ENCODE measurements around the gene RGS6. TPM values are rescaled to one million over a fixed set of nuclear protein-coding genes. Genes with fewer than 3 reads are reported as not detected.

Gene RGS6
- total RNA-seq, 1 donor from 2014 or later, result 1.1 TPM

GRCh38 chr14:72550513-72550912 lies 618.3 kb downstream of the RGS6 start:
- no peak for DNase-seq (ENCODE audit: low spot score)

- DNase-seq (ENCODE audit: low spot score), result no peak
Observed at GRCh38 chr14:72552236-72552635, 620.0 kb downstream of the RGS6 start.

GRCh38 chr14:72553161-72553560 lies 620.9 kb downstream of the RGS6 start:
- no peak for DNase-seq (ENCODE audit: low spot score)

GRCh38 chr14:72553656-72554055 lies 621.4 kb downstream of the RGS6 start:
- DNase-seq (ENCODE audit: low spot score), result no peak

GRCh38 chr14:72554401-72554800 lies 622.2 kb downstream of the RGS6 start:
- DNase-seq (ENCODE audit: low spot score), result no peak

GRCh38 chr14:72554994-72555608 lies 622.9 kb downstream of the RGS6 start:
- no peak for DNase-seq (ENCODE audit: low spot score)

- DNase-seq (ENCODE audit: low spot score), result no peak
Observed at GRCh38 chr14:72555609-72556000, 623.4 kb downstream of the RGS6 start.

GRCh38 chr14:72557671-72558070 lies 625.4 kb downstream of the RGS6 start:
- DNase-seq (ENCODE audit: low spot score), result no peak

GRCh38 chr14:72558721-72559120 lies 626.5 kb downstream of the RGS6 start:
- no peak for DNase-seq (ENCODE audit: low spot score)

- no peak for DNase-seq (ENCODE audit: low spot score)
Observed at GRCh38 chr14:72559202-72559601, 627.0 kb downstream of the RGS6 start.

GRCh38 chr14:72559669-72560255 lies 627.5 kb downstream of the RGS6 start:
- no peak for DNase-seq (ENCODE audit: low spot score)

GRCh38 chr14:72560331-72560730 lies 628.1 kb downstream of the RGS6 start:
- no peak for DNase-seq (ENCODE audit: low spot score)

- DNase-seq (ENCODE audit: low spot score), result no peak
Observed at GRCh38 chr14:72560889-72561493, 628.8 kb downstream of the RGS6 start.

GRCh38 chr14:72562300-72562699 lies 630.1 kb downstream of the RGS6 start:
- no peak for DNase-seq (ENCODE audit: low spot score)

- no peak for DNase-seq (ENCODE audit: low spot score)
Observed at GRCh38 chr14:72563676-72564075, 631.4 kb downstream of the RGS6 start.

- DNase-seq (ENCODE audit: low spot score), result no peak
Observed at GRCh38 chr14:72565149-72565559, 632.9 kb downstream of the RGS6 start.

GRCh38 chr14:72565917-72566316 lies 633.7 kb downstream of the RGS6 start:
- DNase-seq (ENCODE audit: low spot score), result no peak

GRCh38 chr14:72567226-72567625 lies 635.0 kb downstream of the RGS6 start:
- no peak for DNase-seq (ENCODE audit: low spot score)

GRCh38 chr14:72568296-72568992 lies 636.2 kb downstream of the RGS6 start:
- no peak for DNase-seq (ENCODE audit: low spot score)

GRCh38 chr14:72573725-72574417 lies 641.6 kb downstream of the RGS6 start:
- DNase-seq (ENCODE audit: low spot score), result no peak

GRCh38 chr14:72574715-72575114 lies 642.5 kb downstream of the RGS6 start:
- DNase-seq (ENCODE audit: low spot score), result no peak

GRCh38 chr14:72576258-72576657 lies 644.0 kb downstream of the RGS6 start:
- DNase-seq (ENCODE audit: low spot score), result no peak

All from ureter (tissue), 1 donor.